GM19372 (cell line): ENCODE measurements around the gene PLEKHG2.
A peak's percentile ranks its signal among the peaks of the same experiment; 100 is the strongest.

ENCODE experiments used
- ATAC-seq: cut with Tn5 transposase; IDR thresholded peaks from one replicate; pipeline ENCODE4 v1.9.1; 2021; ENCODE audit warnings: mild to moderate bottlenecking, low read depth, moderate library complexity; ENCODE audit not compliant: unreplicated experiment

PLEKHG2 gene

DNA sequence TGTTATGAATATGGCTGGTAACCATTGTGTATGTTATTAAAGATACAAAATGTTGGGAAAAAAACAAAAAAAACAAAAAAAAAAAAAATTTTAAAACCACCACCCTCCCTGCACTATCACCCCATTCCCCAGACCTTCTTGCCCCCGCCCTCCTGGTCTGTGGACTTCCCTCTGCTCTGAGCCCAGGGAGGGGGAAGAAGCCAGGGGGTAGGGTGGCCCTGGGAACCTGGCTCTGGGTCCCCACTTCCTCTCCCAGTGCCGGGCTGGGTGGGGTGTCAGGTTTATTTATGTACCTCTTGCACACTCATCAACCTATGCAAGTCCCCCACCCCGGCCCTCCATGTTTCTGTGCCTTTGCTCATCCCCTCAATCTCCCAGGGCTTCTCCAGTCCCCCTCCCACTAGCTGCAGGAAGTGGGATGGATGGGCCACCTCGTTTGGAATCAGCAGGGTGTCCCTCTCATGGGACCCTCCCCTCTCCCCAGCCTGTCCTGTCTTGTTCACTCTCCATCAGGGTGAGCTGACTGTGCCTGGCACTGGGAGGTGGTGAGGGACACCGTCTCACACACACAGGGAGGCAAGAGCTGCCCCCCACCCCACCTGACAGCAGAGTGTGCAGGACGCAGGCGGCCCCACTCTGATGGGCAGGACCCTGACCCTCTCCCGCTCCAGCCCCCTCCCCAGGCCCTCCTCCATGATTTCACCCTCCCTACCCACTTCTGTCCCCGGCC lies 27.5 kb upstream of the PLEKHG2 start:
- no peak for ATAC-seq

DNA sequence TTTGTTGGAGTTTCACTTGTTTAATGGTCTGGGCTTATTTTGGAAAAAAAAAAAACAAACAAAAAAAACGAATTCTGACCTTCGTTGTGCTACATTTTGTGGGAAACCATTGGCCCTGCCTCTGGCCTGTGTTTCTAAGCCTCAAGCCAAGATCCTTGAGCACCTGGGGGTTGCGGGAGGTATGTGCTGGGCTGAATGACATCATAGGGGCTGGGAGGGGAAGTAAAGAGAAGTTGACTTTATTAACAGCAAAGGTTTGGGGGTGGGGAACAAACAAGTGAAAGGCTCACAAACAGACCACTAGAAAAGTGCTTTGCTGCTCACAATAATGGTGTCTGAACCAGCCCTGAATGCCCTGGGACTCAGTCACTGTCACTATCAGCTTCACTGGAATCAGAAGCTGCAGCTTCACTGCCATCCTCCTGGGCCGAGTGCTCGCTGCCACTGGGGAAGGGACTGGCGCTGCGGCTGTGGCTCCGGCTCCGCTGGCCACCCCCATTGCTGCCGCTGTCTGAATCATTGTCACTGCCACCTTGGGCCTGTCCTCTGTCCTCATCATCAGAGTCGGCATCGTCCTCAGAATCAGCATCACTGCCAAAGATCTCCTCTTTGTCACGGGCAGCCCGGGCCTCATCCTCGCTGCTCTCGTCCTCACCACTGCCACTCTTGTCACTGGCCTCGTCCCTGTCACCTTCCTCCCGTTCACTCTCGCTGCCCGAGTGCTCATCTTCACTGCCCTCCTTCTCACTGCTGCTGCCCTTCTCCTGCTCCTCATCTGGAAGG lies 26.6 kb upstream of the PLEKHG2 start:
- ATAC-seq = no peak

DNA sequence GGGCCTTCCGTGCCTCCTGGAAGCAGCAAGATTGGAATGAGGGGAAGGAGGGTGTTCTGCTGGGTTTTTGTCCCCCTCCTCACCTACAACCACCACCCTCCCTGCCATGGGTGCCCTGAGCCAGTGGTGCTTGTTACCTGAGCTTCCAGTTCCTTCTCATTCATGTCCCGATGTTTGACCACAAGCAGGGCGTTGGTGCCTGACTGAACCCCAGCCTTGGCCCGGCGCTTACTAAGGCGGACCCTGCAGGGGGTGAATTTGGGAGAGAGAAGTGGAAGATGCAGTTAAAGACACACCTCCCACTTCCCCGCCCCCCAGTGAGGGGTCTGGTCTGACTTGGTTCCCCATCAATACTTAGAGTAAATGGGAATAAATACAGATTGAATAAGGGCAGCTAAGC lies 25.9 kb upstream of the PLEKHG2 start:
- ATAC-seq = no peak

DNA sequence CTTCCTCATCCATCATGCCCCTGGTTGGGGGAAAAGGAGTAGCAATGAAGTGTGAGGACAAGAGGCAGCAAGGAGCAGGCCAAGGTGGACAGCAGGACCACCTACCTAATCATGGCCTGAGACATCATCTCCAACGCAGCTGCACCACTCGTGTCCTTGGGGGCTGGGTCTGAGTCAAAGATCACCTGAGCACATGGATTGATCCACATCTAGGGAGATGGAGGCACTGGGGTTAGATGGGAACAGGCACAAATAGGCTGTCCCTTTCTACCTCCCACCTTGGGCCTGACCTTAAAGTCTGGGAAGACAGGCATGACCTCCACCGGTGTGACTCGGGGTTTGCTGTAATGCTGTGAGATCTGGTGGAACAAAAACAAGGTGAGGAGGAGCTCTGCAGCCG lies 23.8 kb upstream of the PLEKHG2 start:
- ATAC-seq = no peak

DNA sequence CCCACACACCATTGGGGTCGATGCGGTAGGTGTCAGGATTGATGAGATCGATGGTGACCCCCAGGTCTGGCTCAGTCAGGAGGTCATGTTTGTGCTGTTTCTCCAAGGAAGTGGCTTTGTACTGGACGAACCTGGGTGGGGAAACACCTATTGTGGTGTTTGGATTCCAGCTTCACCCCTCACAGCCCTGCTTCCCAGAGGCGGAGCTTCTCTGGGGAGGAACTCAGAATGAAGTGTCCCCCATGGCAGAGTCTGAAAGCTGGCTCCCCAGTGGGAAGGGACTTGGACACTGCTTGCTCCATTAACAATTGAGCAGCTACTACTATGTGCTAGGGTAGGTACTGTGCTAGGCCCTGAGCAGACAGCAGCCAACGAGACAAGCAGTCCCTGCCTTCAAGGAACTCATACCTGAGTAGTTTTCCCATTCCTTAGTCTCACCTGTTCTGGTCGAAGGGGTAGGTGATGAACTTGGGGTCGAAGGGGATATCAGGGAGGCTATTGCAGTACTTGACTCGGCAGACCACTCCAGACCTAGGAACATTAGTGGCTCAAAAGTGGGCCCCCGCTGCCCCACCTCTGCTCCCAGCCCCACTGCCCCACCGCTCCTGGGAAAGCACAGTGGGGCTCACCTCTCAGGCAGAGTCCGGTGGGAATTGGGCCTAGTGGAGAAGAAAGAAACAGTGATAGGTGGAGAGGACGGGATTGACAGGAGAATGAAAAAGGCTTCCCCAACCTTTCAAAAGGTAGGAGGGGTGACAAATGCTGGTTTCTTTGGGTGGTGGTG lies 22.6 kb upstream of the PLEKHG2 start:
- ATAC-seq = no peak

DNA sequence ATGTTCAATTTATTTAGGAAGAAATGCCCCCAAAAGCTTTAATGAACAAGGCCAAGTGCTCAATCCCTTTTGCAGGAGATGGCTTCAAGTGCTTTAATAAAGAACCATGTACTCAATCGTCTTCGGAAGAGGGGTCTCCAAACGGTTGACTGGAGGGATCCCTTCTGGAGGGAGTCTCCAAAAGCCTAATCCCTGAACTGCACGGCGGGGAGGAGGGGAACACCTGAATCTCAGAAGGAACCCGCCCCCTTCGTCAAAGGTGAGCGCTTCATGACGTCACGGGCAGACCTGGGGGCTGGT lies 22.1 kb upstream of the PLEKHG2 start:
- ATAC-seq = no peak

DNA sequence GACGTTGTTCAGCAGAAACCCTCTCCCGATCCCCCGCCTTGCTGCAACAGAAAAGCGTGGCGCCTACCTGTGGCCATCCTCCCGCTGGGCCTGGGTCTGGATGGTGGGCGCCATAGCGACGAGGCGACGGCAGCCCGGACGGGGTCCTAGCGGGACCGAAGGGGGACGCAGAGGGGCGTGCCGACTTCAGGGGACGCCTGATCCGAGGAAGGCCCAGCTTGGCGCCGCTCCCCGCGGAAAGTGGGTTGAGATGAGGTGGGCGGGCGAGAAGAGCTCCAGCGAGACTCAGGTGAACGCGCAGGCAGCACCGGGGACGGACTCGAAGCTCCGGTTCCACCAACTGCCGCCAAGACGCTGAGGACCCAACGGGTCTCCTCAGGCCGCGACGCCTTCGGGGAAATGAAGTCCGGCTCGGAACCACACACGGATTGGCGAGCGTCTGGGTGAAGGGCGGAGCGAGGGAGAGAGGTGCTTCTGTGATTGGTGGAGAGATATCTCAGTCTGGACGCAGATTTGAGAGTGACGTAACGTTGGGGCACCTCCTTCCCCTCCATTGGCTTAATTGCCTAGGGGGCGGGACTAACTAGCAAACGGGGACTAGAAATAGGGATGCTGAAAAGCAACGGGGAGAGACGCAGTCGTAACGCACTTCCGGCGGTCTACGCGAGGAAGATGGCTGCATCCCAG lies 21.6 kb upstream of the PLEKHG2 start, which contains the start of the genes MED29 and PAF1:
TSS of gene MED29 (plus strand) at position 628 of the 687 bp plus-strand sequence. CDS start at position 673, 45 bp downstream.
TSS of gene PAF1 (minus strand) at position 356 of the 687 bp plus-strand sequence. CDS start at position 114, 242 bp downstream.
- peak; percentile 86 for ATAC-seq

DNA sequence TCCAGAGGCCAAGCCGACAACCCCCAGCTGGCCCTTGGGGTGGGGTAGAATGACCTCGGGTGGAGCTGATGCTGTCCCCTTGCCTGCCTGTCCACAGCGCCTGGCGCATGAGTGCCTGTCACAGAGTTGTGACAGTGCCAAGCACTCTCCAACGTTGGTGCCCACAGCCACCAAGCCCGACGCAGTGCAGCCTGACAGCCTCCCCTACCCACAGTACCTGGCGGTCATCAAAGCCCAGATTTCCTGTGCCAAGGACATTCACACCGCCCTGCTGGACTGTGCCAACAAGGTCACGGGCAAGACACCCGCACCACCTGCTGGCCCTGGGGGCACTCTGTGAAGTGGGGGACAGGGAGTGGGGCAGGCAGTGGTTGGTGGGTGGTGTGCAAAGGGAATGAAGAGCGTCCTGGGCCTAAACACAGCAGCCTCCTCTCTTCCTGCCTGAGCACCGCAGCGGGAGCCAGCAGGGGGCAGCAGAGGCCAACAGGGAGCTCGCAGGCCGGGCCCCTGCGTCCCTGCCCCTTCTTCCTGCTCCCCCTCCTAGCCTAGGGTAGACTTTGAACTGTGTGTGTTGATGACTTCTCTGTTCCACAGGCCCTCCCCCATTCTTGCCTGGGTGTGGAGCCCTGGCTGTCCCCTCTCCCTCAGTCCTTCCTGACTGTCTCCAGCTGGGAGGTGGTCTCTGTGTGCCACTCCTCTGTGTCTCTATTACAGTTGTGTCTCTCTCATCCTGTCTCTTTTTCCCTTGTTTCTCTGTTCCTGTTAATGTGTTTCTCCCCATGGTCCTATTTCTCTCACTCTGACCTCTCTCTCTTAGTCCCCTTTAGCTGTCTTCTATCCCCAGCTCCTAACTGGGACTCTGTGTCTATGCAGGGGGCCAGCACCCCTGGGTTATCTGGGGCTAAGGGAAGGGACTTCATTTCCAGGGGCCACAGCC lies 14.8 kb upstream of the PLEKHG2 start:
- ATAC-seq = no peak

DNA sequence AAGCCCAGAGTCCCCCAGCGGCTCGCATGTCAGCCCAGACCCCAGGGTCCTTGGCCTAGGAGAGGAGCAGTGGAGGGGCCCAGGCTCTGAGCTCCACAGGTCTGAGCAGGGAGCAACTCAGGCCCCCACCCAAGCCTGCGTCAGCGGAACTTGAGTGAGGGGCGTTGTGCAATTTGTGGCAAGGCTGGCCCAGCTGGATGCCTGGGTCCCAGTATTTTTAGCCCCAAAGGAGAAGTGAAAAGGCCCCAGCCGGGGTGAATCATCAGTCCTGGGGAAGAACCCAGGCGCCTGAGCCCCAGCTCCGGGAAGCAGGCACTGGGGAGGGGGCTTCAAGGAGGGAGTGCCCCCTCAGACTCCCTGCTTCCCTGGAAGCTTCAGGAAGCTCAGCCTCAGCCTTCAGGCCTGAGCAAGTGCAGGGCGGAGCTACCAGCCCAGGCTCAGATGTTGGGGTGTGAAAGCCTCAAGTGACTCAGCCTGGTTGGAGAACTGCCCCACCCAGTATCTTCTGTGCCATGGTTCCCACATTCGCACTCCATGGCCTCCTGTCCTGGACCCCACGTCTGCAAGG lies 14.1 kb upstream of the PLEKHG2 start:
- ATAC-seq = no peak

DNA sequence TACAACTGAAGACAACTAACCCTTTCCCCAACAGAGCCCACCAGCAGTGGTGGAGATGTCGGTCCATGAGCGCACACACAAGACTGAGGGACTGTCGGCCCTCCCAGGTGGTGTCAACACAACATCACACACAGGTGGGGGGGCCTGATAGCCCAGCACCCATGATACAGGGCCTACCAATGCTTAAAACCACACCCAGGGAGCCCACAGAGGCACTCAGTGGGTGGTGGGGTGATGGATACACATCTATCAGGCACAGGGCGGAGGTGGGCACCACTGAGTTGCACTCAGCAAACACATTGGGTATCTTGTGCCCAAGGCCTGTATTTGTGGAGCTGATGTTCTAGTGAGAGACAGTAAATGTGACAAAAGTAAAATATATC lies 12.8 kb upstream of the PLEKHG2 start:
- ATAC-seq = no peak

DNA sequence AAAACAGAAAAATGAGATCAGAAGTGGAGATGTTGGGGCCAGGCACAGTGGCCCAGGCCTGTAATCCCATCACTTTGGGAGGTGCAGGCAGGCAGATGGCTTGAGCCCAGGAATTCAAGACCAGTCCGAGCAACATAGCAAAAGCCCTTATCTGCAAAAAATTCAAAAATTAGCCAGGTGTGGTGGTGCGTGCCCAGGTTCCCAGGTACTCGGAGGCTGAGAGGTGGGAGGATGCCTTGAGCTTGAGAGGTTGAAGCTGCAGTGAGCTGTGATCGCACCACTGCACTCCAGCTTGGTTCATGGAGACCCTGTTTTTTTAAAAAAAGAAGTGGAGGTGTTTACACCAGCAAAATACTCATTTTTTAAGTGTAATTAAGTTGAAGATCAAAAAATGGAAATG lies 12.4 kb upstream of the PLEKHG2 start:
- no peak for ATAC-seq

DNA sequence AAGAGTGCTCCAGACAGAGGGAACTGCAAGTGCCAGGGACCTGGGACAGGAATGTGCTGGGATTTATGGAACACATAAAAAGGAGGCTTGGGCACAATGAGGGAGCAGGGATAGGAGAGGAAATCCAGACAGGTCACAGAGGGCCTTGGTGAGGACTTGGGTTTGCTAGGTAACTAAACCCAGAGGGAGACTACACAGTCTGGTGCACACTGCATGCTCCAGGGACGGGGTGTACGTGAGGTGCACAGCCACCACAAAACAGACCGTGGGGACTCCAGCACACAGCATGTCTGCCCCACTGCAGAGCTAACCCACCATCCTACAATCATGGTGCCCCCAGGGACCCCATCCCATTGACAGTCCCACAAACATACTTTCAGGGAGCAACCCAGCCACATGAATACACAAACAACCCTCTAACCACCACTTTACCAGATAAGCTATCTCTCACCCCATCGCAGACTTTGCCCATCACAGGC lies 11.4 kb upstream of the PLEKHG2 start:
- no peak for ATAC-seq

DNA sequence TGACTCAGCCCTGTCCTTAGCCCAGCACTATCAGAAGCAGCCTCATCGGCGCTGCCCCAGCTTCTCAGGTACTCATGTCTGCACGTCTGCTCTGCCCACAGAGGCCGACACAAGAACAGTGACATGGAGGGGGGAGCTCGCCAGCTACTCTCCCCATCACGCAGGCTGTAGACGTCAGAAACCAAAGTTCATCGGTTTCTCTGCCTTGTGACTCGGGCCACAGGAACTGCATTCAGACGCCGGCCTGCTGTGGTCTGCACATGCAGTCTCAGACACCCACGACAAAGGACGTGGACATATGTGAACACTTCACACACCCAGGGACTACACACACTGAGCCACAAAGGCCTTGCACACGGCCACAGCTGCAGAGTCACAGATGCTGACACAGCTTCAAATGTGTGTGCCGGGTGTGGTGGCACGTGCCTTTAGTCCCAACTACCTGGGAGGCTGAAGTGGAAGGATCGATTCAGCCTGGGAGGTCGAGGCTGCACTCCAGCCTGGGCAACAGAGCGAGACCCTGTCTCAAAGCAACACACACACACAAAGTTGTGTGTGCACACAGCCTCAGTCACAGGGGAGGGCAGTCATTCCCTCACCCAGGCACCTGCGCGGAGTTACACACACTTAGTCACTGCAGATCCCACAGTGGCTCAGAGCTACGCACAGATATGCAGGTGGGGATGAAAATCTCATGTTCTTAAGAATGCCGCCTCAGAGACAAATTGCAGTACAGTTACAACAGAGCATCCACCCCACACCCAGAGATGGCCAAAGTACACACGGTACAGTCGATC lies 10.7 kb upstream of the PLEKHG2 start:
- no peak for ATAC-seq

DNA sequence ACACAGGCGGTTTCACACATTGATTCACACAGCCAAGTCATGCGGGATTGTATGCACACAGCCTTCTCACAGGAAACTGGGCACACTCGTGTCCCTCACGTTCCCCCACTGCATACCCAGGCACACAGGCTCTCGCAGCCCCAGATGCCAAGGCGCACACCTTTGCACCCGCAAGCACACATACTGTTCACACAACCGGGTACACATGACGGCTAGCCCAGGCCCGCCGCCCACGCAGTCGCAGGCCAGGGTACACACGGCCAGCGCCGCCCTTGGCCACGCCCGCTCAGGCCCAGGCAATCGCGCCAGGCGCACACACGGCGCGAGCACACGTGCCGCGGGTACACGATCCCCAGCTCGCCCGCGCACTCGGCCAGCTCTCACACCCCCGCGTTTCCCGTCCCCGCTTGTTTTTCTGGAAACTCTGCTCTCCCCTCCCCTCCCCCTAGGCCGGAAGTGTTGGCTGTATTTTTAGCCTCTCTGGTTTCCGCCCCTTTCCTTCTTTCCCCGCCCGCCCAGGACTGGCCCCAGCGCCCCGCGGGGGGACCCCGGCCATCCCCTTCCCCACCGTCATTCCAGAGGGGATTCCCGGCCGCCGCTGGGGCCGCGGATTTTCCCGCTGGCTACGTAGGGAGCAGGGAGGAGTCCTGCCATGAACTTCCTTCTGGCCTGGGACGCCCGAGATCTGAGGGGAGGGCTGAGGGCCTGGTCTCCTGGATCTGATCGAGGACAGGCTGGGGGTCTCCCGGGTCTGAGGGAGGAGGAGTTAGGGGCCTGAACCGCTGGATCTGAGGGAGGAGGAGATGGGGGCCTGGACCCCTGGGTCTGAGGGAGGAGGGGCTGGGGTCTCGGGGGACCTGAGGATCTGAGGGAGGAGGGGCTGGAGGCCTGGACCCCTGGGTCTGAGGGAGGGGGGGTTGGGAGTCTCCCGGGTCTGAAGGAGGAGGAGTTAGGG lies 9.8 kb upstream of the PLEKHG2 start:
- ATAC-seq = peak; percentile 26

DNA sequence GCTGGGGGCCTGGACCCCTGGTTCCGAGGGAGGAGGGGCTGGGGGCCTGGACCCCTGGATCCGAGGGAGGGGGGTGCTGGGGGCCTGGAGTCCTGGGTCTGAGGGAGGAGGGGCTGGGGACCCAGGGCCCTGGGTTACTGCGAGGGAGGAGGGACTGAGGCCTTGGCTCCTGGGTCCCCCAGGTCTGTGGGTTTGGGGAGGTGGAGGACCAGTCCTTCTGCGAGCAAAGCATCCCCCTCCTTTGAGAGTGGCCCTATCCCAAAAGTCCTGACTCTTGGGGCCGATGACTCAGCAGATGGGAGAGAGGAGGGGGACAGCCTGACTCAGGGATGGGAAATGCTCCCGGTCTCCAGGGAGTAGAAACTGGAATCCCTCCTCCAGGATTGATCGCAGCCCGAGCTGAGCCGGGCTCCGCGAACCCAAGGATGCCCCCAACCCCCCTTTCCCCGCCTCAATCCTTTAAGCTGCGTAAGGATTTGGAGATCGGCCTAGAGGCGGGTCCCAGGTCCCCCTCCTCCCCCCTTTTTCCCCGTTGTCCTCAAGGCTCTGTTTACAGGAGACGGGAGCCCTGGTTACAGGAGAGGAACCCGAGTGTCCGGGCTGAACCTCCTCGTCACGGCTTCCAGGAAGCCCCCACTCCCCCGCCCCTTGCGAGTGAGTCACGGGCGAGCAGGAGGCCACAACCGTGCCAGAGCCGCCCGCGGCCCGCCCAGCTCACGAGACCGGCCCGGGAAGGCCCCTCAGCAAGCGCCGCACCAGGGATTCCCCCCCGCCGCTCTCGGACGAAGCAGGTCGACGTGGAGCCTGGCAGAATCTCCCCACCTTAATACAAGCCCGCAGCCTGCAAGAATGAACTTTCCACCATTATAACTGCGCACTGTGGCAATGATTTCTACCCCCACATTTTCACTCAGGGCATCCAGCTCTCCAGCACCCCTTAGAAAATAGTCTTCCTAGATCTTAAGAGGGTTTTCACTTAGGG lies 8.8 kb upstream of the PLEKHG2 start:
- no peak for ATAC-seq
